GM23338 (cell line): ENCODE results near the gene NLK. TPM values are rescaled to one million over a fixed set of nuclear protein-coding genes. Genes with fewer than 3 reads are reported as not detected.

ENCODE experiments used
- ATAC-seq: fragments of 200-7000 bp; cut with Tn5 transposase; 3 replicates; pipeline ENCODE4 v1.9.1; 2020
- DNase-seq: peaks from one replicate; pipeline ENCODE4 v3.0.0-alpha.2; 2015; ENCODE audit warnings: low spot score
- H2AFZ ChIP-seq: fragments of 200-600 bp; sonication (generic); 2 replicates; pipeline ENCODE4 v1.8.0; 2016; ENCODE audit warnings: antibody characterized with exemption, mild to moderate bottlenecking, moderate library complexity
- H3F3A ChIP-seq: fragments of 200-600 bp; sonication (generic); replicated peaks from 2 replicates; pipeline ENCODE4 v1.8.0; 2017; ENCODE audit warnings: antibody characterized with exemption, mixed run types, low read depth
- H3K27ac ChIP-seq: fragments of 200-600 bp; sonication (generic); 2 replicates; pipeline ENCODE4 v1.6.1; 2016; ENCODE audit warnings: low read depth
- H3K27me3 ChIP-seq: fragments of 200-600 bp; sonication (generic); 2 replicates; pipeline ENCODE4 v1.8.0; 2016; ENCODE audit warnings: mild to moderate bottlenecking, mixed run types, moderate library complexity; ENCODE audit not compliant: insufficient read depth
- H3K36me3 ChIP-seq: fragments of 200-600 bp; sonication (generic); 2 replicates; pipeline ENCODE4 v1.8.0; 2016; ENCODE audit warnings: mild to moderate bottlenecking; ENCODE audit not compliant: insufficient read depth
- H3K4me1 ChIP-seq: fragments of 200-600 bp; sonication (generic); 2 replicates; pipeline ENCODE4 v1.8.0; 2016; ENCODE audit warnings: mild to moderate bottlenecking, moderate library complexity; ENCODE audit not compliant: insufficient read depth
- H3K4me2 ChIP-seq: fragments of 200-600 bp; sonication (generic); 2 replicates; pipeline ENCODE4 v1.7.1; 2017; ENCODE audit warnings: mixed run types
- H3K4me3 ChIP-seq: fragments of 200-600 bp; sonication (generic); 2 replicates; pipeline ENCODE4 v1.6.1; 2016; ENCODE audit warnings: mixed run types
- H3K79me2 ChIP-seq: fragments of 200-600 bp; sonication (generic); replicated peaks from 2 replicates; pipeline ENCODE4 v1.8.0; 2017; ENCODE audit warnings: mild to moderate bottlenecking; ENCODE audit not compliant: insufficient read depth
- H3K9me2 ChIP-seq: fragments of 200-600 bp; sonication (generic); 2 replicates; pipeline ENCODE4 v1.8.0; 2017; ENCODE audit not compliant: insufficient read depth
- H4K20me1 ChIP-seq: fragments of 200-600 bp; sonication (generic); replicated peaks from 2 replicates; pipeline ENCODE4 v1.8.0; 2017; ENCODE audit warnings: mild to moderate bottlenecking; ENCODE audit not compliant: insufficient read depth
- H3K27ac Mint-ChIP-seq: 2 replicates; pipeline ENCODE4 v1.8.0; 2020; ENCODE audit warnings: inconsistent platforms, mild to moderate bottlenecking, moderate library complexity, mixed read lengths
- H3K27me3 Mint-ChIP-seq: 3 replicates; pipeline ENCODE4 v1.8.0; 2022; ENCODE audit warnings: low read depth, mild to moderate bottlenecking, moderate library complexity, mixed read lengths, inconsistent platforms; ENCODE audit not compliant: insufficient read depth, poor library complexity
- H3K36me3 Mint-ChIP-seq: 3 replicates; pipeline ENCODE4 v1.8.0; 2021; ENCODE audit warnings: low read depth, mild to moderate bottlenecking, inconsistent platforms, moderate library complexity, mixed read lengths
- H3K4me1 Mint-ChIP-seq: 3 replicates; pipeline ENCODE4 v1.8.0; 2020; ENCODE audit warnings: mild to moderate bottlenecking, inconsistent platforms, mixed read lengths
- H3K4me3 Mint-ChIP-seq: 3 replicates; pipeline ENCODE4 v1.8.0; 2021; ENCODE audit warnings: moderate library complexity, mild to moderate bottlenecking, inconsistent platforms, mixed read lengths
- H3K9me3 Mint-ChIP-seq: 3 replicates; pipeline ENCODE4 v1.8.0; 2020; ENCODE audit warnings: moderate library complexity, mild to moderate bottlenecking, inconsistent platforms, mixed read lengths
- CREB1 ChIP-seq: fragments of 250-450 bp; sonication (Bioruptor Pico); IDR thresholded peaks from 2 replicates; pipeline ENCODE4 v1.5.0; 2020; ENCODE audit warnings: low read depth, mild to moderate bottlenecking, moderate library complexity
- CTCF ChIP-seq, 2 experiments: fragments of 200-600 bp in 1 of 2; sonication (generic) in 1 of 2; conservative IDR thresholded peaks; 2 replicates each; pipeline versions ENCODE4 v1.5.1 to v1.6.1; 2016 to 2017; ENCODE audit warnings: antibody characterized with exemption in 2 of 2, low read depth in 2 of 2, mild to moderate bottlenecking in 2 of 2, moderate library complexity in 1 of 2
- EZH2 ChIP-seq: fragments of 200-600 bp; sonication (generic); IDR thresholded peaks from one replicate; pipeline ENCODE4 v1.8.0; 2017; ENCODE audit warnings: antibody characterized with exemption, mild to moderate bottlenecking, low read depth; ENCODE audit not compliant: unreplicated experiment
- EZH2phosphoT487 ChIP-seq: fragments of 200-600 bp; sonication (generic); IDR thresholded peaks from one replicate; pipeline ENCODE4 v1.8.1; 2018; ENCODE audit warnings: antibody characterized with exemption; ENCODE audit not compliant: unreplicated experiment
- JUNB ChIP-seq: IDR thresholded peaks from one replicate; pipeline ENCODE4 v1.6.1; 2016; ENCODE audit warnings: antibody characterized with exemption; ENCODE audit not compliant: unreplicated experiment
- NANOG ChIP-seq: IDR thresholded peaks from 2 replicates; pipeline ENCODE4 v1.6.1; 2016; ENCODE audit warnings: antibody characterized with exemption, borderline replicate concordance
- POLR2AphosphoS5 ChIP-seq: IDR thresholded peaks from 2 replicates; pipeline ENCODE4 v1.6.1; 2016; ENCODE audit warnings: antibody characterized with exemption, low read depth
- REST ChIP-seq: IDR thresholded peaks from one replicate; pipeline ENCODE4 v1.6.1; 2018; ENCODE audit warnings: antibody characterized with exemption; ENCODE audit not compliant: unreplicated experiment
- STAT1 ChIP-seq: IDR thresholded peaks from one replicate; pipeline ENCODE4 v1.6.1; 2016; ENCODE audit warnings: antibody characterized with exemption; ENCODE audit not compliant: unreplicated experiment
- ZNF114 ChIP-seq: fragments of 250-450 bp; sonication (Bioruptor Pico); IDR thresholded peaks from 2 replicates; pipeline ENCODE4 v1.5.0; 2020; ENCODE audit warnings: mild to moderate bottlenecking, moderate library complexity
- ZNF331 ChIP-seq: fragments of 250-450 bp; sonication (Bioruptor Pico); IDR thresholded peaks from 2 replicates; pipeline ENCODE4 v1.5.0; 2020; ENCODE audit warnings: low read depth, mild to moderate bottlenecking, moderate library complexity
- ZNF462 ChIP-seq: fragments of 250-450 bp; sonication (Bioruptor Pico); IDR thresholded peaks from 2 replicates; pipeline ENCODE4 v1.5.0; 2020; ENCODE audit warnings: mild to moderate bottlenecking, moderate library complexity
- polyA plus RNA-seq: library from polyadenylated mRNA; unstranded; fragments of >200 nt; fragmentation: Nextera tagmentation; extraction: Ambion mirVana; gene quantifications from 2 replicates; pipeline ENCODE4 v1.2.1, GENCODE V29; 2016
- total RNA-seq: library from RNA; depleted of rRNA; stranded (reverse); fragments of >200 nt; shearing (Covaris generic); gene quantifications from 2 replicates; pipeline ENCODE4 v1.2.3, GENCODE V29; 2014
- TF ChIP-seq, protein P1 (sequence below): IDR thresholded peaks from 2 replicates; pipeline ENCODE4 v1.6.1; 2016; ENCODE audit warnings: antibody characterized with exemption

The NLK gene
- total and polyA plus RNA-seq, 2 experiments from 2014 or later = 34.7 to 78.5 TPM

DNA sequence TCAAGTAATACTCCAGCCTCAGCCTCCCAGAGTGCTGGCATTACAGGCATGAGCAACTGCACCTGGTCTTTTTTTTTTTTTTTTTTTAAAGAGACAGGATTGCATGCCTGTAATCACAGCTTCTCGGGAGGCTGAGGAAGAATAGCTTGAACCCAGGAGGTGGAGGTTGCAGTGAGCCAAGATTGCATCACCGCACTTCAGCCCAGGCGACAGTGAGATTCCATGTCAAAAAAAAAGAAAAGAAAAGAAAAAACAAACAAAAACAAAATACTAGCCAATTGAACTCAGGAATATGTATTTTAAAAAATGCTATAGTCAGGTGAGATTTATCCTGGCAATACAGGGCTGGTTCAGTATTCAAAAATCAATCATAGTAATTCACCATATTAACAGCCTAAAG, 158.8 kb downstream of the NLK start (continued):
- TF ChIP-seq EZH2phosphoT487 = no peak

DNA sequence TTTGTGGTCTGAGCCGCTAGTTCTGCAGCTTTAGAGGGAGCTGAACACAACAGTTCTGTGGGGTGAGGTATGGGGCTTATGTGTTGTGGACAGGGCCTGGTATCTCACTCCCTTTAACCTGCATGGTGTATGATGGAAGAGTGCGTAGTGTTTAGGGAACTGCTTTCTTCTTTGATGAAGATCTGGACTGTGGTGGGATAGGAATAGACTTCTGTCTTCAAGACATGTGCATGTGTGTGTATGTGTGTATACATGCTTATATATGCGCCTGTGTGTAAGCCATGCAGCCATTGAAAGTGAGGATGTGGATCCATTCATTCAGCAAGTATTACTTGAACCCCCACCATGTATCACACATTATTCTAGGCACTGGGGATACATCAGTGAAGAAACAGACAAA, 161.8 kb downstream of the NLK start:
- Histone ChIP-seq H2AFZ (no peak overlapping the region), H3K27ac (no peak overlapping the region), H3F3A (no peaks in the 10 kb centered on the region), H3K4me3 (no peak overlapping the region), H3K36me3 (no peaks in the 10 kb centered on the region), H3K79me2 (no peaks in the 10 kb centered on the region), H3K4me2 (no peak overlapping the region), H3K9me2 (no peaks in the 10 kb centered on the region; the same call in 1 of the 2 replicates), H3K4me1 (no peaks in the 10 kb centered on the region), H3K27me3 (no peaks in the 10 kb centered on the region; the same call in 1 of the 2 replicates), H4K20me1 (no peaks in the 10 kb centered on the region)
- no peak for DNase-seq
- Mint-ChIP-seq H3K4me3 (no peak overlapping the region), H3K27me3 (peaks cover 5% of the 10 kb centered on the region), H3K9me3 (0 out of 3 replicates have a peak, but pooled peaks cover under 1% of the 10 kb centered on the region), H3K36me3 (no peaks in the 10 kb centered on the region), H3K27ac (no peak overlapping the region), H3K4me1 (peaks cover 7% of the 10 kb centered on the region)
- TF ChIP-seq CTCF (conservative IDR thresholded peaks at IDR 0.05; ENCODE audit: low read depth in 2 of 2) (no peak), JUNB (no peak), CREB1 (CRISPR knock-in tag) (no peak), EZH2 (no peak), STAT1 (no peak), REST (no peak), ZNF114 (CRISPR knock-in tag) (no peak), EZH2phosphoT487 (no peak), ZNF331 (CRISPR knock-in tag) (no peak), ZNF462 (CRISPR knock-in tag) (no peak), NANOG (no peak), POLR2AphosphoS5 (no peak)
- TF ChIP-seq, protein P1, sequence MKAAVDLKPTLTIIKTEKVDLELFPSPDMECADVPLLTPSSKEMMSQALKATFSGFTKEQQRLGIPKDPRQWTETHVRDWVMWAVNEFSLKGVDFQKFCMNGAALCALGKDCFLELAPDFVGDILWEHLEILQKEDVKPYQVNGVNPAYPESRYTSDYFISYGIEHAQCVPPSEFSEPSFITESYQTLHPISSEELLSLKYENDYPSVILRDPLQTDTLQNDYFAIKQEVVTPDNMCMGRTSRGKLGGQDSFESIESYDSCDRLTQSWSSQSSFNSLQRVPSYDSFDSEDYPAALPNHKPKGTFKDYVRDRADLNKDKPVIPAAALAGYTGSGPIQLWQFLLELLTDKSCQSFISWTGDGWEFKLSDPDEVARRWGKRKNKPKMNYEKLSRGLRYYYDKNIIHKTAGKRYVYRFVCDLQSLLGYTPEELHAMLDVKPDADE = no peak
- no peak for ATAC-seq
